HG02840 (cell line): ENCODE measurements around the gene HOXB3.

Source experiments
- ATAC-seq: cut with Tn5 transposase; IDR thresholded peaks from one replicate; pipeline ENCODE4 v1.9.1; 2021; ENCODE audit warnings: mild to moderate bottlenecking, moderate library complexity, moderate number of reproducible peaks; ENCODE audit not compliant: unreplicated experiment, low FRiP score

The HOXB3 gene

GRCh38 chr17:48571826-48572417, 18.1 kb downstream of the HOXB3 start:
- no peak for ATAC-seq

DNA sequence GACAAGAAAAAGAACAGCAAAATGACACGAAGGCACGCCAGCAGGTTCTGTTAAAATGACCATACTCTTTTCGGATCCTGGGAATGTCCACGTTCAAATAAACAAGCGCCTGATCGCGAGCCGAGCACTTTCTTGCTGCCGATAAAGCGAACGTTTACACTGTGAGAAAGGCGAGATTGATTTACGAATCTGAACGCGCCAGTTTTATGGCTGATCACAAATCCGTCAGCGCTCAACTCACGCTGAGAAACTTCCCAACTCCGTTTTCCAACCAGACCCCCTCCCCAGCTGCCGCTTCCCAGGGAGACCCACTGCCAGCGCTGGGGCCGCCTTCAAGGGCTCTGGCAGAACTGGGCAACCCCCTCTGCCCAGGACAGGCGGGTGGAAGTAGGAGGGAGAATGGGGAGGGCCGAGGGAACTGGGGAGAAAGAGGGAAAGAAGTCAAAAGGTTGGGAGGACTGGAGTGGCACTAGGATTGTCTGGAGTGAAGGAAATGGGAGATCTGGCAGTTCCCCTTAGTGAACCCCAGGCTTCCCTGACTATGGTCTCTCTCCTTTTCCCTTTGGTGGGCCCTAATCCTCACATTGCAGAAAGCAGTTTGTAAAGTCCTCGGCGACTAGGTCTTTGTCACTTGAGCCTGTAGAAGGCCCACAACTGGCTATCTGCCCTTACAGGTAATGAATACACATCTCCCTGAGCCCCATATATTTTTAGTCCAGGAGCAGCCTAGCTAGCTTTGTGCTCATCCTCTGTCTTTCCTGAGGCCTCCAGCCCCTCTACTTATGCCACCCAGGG, 18.8 kb downstream of the HOXB3 start:
- no peak for ATAC-seq

- no peak for ATAC-seq
These were observed 19.6 kb downstream of the HOXB3 start for GRCh38 chr17:48570325-48571023.

GRCh38 chr17:48569674-48570324, 20.2 kb downstream of the HOXB3 start:
- no peak for ATAC-seq

DNA sequence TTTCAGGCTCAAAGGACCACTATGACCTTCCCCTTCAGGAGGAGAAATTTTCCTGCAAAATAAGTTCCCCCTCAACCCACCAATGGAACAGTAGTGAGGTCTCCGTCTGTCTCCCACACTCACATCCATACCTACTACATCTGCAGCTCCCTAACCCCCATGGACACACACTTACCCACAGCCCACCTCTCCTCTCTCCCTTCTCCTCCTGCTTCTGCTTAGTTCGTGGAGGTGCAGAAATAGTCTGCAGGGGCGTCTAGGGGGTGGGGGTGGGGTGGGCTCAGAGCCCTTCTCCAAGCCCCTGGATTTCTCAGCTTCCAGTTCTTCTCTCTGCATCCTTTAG, 20.8 kb downstream of the HOXB3 start:
- ATAC-seq = no peak

DNA sequence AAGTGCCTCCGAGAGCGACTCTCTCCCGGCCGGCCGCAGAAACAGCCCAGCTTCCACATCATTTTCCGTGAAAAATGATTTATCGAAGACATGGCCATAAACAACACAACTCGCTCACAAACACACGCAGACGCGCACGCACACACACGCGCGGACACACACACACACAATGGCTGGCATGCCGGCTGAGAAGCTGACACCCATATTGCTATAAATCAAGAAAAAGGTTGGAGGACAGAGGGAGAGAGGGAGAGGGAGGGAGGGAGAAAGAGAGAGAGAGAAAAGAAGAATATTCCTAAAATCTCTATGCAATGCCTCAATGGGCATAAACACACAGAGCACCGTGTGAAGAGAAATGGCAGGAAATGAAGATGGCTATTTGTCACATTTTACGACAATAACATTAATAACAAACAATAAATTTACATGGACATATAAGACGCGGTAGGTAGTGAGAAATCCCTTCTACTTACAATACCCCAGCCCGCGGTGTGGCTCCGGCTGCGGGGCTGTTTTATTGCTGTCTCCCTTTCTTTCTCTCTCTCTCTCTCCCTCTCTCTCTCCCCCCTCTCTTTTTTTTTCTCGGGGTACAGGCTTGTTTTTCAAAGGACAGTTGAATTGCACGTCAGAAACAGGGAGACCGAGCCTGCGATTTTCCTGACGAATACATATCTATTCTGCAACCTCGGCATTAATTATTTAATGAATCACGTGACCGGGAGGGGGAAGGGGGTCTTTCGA, 21.4 kb downstream of the HOXB3 start:
- ATAC-seq = no peak

- no peak for ATAC-seq
These were observed 22.2 kb downstream of the HOXB3 start for GRCh38 chr17:48567646-48568354.

DNA sequence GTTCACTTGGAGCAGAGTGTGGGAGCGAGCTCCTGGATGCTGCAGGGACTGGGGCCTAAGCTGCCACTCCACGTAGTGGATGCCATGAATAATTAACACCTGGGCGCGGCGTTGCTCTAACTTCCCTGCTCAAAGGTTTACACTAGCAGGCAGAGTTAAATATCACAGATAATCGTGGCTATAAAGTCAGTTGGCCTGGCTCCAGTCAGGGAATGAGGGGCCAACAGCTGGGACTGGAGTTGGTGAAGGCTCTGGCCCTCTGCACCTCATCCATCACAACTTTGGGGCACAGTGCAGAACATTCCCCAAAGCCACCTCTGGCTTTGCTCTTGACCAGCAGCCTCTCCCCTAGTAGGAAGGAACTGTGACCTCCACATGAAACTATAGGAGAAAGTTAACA, 22.8 kb downstream of the HOXB3 start:
- no peak for ATAC-seq

- ATAC-seq = no peak
These were observed 23.3 kb downstream of the HOXB3 start for GRCh38 chr17:48566717-48567116.

DNA sequence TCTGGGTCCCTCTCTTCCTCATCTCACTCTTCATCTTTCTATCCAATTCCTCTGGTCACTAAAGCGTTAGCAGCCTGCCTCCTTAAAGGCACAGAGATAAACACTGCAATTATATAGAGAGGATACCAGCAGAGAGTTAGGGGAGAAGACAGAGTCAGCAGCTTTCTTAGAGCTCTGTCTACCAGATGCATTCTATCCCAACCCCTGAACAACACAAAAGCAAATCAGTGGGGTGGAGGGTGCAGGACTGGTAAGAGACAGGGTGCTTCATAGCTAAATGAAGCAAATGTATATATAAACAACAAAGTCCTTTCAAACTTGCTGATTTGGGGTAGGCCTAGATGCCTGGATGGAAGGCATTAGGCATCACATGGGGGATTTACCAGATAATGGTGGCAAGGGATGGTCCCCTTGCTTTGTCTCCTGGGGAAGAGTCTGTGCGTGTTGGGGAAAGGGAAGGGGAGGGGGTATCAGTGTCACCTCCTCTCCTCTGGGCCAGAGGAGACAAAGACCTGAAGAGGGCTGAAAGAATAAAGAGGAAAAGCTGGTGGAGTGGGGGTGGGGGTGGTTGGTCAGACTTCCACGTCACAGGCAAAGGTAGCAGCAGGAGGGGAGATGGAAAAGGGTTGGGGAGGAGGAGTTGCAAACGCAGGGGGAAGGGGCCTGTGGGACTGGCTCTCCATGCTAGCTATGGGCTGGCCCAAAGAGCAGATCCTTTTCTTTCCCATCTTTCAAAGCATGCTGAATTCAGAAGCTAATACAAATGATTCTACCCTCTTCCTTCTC, 23.9 kb downstream of the HOXB3 start:
- no peak for ATAC-seq

DNA sequence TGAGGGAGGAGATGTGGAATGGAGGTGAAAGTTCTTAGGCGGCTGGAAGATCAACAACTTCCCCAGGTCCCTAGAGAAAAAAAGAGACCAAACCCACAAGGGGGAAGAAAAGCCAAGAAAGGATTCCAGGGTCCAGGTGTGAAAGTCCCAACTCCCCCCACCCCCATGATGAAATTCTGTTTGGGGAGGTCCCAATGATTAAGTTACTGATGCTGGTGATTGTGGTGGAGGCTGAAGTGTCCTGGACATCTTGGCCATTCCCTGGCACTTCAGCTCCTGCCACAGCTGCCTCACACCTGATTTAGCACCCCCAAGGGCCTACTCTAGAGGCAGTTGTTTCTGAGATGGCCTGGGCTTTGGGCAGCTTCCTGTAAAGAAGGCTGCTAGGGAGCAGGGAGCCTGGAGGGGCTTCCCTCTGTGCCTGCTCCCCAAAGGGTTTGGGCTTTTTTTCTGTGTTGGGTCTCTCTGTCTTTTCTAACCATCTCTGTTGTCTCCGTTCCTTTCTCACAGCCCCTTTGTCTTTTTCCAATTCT, 25.0 kb downstream of the HOXB3 start:
- no peak for ATAC-seq

GRCh38 chr17:48564188-48565021, 25.6 kb downstream of the HOXB3 start:
- ATAC-seq = no peak

DNA sequence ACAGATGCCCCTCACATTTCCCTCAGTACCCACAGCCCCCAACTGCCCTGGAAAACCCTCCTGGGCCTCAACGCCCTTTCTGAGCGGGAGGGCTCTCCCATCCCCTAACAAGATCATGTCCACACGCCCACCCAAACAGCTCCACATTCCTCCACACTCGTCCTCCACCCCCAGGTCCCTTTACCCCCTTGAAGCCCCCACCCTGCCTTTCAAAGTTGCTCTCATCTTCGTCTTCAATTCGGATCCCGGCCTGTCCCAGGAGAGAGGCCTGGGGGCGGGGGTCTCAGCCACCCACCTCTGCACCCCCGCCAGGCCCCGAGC, 26.2 kb downstream of the HOXB3 start:
- ATAC-seq = no peak

GRCh38 chr17:48563385-48563838, 26.6 kb downstream of the HOXB3 start:
- no peak for ATAC-seq

DNA sequence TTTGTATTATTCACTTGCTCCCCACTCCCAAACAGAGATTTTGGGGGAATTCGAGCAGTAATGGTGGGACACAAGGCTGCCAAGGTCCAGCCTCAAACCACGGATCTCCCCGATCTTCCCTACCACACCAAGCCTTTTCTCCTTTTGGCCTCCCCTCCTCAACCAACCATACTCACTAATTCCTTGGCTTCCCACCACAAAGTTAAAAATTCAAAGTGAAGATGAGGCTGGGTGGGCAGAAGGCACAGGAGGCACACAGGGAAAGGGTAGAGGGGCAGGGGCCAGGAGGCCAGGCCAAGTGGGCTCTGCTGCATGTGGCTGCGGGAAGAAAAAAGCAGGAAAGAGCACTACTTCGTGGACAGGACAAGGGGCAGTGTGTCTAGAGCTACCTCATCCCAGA, 27.1 kb downstream of the HOXB3 start:
- ATAC-seq = no peak

DNA sequence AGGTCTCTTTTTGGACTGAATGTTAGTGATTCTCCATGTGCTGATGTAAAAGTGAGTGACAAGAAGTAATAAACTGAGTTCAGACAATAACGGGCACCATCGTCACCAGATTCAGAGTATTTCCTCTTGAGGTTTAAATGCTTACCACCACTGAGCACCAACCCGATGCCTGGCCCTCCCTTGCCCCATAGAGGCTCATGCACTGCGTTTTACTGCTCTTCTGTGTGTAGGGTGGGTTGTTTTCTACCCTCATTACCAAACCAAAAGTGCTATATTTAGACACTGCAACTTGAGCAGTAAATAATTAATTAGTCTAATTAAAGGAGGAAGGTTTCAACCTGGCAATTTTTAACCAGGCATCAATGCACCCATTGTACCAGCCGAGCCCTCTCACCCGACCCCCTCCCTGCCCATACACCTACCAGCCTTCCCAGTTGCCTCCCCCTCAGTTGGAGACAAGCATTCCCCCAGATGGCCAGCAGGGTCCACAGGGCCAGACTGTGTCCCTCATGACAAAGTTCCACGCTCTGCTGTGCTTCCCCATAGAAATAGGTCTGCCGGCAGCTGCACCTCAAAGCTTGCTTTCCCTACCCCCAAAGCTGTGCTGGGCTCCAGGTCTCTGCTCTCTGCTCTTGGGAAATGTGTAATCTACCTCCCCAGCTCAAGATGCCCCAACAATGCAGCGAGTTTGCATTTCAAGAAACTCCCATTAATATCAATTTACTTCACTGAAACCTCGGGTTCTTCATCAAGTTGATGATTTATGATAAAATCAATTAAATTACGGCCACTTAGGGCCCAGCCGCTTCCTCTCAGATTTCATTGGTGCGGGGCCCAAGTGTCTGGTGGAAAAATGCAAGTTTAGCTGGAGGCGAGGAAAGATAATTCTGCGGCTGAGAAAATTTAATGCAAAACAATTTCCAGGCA, 27.9 kb downstream of the HOXB3 start:
- ATAC-seq = no peak
